Occipital lobe (tissue), 2 donors: Measurements from ENCODE around the gene SERPINA12. TPM values are rescaled to one million over a fixed set of nuclear protein-coding genes. Genes with fewer than 3 reads are reported as not detected.
"Not testable (repeated sequence)": the region's sequence is repeated elsewhere in the genome, so short reads cannot be mapped to it uniquely, and the experiment has no call there.

Experiments
- DNase-seq: peaks from one replicate; lab custom pipeline; 2025; lab: John Stamatoyannopoulos, UW
- total RNA-seq: library from RNA; depleted of rRNA; stranded (reverse); fragments of >200 nt; gene quantifications from one replicate; pipeline ENCODE4 v1.2.3, GENCODE V29; 2014

The SERPINA12 gene
- total RNA-seq, 1 donor from 2014 or later, result not detected

DNA sequence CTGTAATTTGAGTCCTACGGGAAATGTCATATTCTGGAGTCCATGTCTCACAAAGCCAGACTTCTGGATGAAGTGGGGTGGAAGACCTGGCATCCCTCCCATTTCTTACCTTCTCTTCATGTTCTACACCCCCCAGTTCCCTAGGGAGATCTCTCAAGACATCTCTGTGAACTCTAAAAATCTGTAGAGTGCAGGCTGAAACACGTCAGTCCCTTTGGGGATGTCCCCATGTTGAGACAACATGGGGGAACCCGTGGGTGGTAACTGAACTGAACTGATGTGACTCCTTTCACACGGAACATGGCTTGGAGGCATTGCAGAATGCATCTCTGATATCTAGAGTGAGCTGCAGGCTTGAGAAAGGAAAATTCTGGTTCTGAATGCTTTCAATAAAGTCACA, 15.2 kb downstream of the SERPINA12 start:
- DNase-seq, result no peak

DNA sequence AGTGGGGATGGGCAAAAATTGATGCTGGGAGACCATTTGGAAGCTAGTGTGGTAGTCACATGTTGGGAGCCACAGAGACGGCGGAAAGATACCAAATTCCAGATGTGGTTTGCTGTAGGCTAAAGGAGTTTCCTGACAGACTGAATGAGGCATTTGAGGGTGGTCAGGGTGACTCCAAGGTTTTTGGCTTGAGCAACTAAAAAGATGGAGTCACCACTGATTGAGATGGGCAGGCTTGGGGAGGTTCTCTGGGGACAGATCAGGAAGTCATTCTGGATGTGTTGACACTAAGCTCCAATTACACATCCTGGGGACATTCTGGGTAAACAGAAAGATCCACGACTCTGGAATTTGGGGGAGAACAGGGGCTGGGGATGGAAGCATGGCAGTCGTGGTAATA, 17.8 kb downstream of the SERPINA12 start:
- no peak for DNase-seq

DNA sequence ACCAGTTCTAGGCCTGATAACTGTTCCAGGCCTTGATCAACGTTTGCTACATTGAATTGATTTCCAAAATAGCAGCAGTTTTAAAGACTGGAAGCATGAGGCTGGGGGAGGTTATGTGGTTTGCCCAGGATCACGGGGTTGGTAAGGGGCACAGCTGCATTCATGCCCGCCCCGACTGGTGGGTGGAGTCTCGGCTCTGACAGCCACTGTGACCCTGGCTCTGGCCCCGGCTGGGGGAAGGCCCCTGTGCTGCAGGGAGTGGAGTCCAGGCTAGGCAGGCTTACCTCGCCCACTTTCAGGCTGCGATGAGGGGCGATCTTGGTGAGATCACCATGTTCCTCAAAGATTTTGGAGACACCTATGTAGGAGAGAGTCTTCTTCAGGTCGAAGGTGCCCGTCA, 19.9 kb downstream of the SERPINA12 start:
- no peak for DNase-seq

DNA sequence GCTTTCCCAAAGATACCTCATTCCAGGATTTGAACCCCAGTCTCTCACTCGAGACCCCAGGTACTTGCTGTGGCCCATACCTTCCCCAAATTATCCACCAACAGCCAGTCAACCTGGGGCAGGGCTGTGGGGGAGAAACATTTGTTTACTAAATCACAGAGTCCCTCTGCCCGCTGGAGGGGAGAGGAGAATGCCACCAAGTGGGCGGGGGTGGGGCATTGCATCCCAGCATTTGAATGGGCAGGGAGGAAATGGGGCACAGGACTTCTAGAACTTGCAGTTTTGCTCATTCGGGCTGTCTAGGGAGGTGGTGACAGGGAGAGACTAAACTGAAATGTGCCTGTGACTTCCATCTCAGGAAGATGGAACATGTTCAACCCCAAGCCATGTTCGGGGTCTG, 22.4 kb downstream of the SERPINA12 start:
- no peak for DNase-seq

DNA sequence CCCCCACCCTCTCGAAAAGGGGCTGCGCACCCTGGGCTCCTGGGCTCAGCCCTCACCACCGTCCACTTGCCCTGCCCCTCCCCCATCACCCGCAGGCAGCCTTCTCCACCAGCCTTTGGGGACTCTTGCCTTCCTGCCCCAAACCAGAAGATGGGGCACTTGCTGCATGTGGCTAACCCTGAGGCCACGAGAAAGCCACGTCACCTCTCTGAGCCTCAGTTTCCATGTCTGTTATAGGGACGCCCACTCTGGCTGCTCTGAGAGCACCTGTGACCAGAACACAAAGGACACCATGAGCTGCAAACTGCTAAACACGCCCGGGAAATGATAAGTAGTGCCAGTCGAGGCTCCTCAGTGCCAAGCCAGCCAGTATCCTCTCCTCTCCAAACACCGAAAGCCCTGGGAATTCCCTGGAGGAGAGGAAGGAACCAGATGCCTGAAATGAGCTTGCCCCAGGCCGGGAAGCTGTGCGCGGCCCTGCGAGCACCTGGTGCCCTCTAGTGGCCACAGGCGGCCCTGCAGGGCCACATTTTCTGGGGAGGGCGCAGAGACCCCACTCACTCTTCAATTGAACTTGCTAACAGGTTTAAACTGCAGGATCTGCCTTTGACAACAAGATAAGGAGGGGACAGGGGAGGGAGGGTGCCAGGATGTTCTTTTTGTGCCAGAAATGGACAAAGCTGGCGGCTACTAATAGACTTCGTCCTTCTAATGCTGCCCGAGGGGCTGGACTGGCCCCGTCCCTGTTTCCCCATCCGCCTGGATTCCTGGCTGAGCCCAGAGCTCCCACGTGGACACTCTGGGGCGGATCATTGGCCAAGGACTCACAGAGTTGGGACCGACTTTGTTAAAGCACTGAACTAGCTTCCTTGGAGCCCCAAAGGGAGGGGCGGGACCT, 23.1 kb downstream of the SERPINA12 start:
- no peak for DNase-seq

DNA sequence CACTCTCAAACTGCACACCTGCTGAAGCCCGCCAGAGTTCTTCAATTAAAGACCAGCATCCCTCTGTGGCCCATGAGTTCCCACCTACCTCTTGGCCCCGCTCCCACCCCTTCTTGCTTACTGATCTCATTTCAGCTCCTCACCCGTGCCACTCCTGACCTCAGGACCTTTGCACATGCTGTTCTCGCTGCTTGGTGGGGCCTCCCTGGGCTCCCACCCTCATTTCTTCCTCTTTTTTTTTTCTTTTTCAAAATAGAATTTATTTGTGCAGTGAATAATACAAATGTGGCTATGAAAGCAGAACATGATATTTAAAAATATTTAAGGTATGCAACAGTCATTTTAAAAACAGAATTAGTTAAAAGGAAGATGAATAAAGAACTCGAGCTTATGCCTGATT, 24.8 kb downstream of the SERPINA12 start:
- no peak for DNase-seq

DNA sequence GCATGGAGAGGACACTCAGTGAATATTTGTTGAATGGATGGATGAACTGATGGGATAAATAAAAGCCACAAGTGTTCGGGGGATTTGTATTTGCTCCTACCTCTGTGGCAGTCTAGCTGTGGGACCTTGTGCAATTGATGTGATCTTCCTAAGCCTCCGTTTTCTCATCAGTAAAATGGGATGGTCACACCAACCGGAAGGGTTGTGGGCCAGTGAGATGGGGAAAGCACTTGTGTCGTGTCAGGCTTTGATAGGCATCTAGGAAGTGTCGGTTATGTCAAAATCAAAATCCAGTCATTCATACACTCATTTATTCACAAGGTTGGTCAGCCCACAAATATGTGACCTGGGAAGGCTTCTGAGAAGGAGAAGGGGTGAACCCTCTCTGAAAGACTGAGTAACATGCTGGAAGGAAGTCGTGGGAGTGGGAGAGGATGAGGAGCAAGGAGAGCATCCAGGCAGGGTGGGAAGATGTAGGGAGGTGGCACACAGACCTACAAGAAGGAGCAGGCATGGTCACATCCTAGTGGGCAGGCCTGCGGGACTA, 25.5 kb downstream of the SERPINA12 start:
- no peak for DNase-seq

DNA sequence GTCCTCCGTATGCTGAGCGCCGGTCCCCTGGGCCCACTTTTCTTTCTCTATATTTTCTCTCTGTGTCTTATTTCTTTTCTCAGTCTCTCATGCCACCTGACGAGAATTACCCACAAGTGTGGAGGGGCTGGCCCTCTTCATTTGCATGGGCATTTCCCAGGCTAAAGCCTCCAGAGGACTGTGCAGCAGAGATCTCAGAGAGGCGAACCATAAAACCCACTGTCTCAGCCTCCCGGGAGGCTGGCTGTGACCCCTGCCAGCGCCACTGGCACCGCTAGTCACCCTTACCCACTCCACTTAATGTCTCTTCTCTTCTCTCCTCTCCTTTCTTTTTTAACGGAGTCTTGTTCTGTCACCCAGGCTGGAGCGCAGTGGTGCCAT, 26.2 kb downstream of the SERPINA12 start:
- DNase-seq, result no peak

DNA sequence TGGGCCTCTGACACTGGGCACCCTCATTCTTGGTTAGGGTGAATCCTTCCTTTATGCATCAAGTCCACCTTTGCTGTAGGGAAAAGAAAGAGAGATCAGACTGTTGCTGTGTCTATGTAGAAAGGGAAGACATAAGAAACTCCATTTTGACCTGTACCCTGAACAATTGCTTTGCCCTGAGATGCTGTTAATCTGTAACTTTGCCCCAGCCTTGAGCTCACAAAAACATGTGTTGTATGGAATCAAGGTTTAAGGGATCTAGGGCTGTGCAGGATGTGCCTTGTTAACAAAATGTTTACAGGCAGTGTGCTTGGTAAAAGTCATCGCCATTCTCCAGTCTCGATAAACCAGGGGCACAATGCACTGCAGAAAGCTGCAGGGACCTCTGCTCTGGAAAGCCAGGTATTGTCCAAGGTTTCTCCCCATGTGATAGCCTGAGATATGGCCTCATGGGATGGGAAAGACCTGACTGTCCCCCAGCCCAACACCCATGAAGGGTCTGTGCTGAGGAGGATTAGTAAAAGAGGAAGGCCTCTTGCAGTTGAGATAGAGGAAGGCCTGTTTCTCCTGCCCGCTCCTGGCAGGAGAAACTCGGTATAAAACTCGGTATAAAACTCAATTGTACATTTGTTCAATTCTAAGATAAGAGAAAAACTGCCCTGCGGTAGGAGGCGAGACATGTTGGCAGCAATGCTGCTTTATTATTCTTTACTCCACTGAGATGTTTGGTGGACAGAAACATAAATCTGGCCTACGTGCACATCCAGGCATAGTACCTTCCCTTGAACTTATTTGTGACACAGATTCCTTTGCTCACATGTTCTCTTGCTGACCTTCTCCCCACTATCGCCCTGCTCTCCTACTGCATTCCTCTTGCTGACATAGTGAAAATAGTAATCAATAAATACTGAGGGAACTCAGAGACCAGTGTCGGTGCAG, 26.9 kb downstream of the SERPINA12 start:
- not testable (repeated sequence) for DNase-seq

DNA sequence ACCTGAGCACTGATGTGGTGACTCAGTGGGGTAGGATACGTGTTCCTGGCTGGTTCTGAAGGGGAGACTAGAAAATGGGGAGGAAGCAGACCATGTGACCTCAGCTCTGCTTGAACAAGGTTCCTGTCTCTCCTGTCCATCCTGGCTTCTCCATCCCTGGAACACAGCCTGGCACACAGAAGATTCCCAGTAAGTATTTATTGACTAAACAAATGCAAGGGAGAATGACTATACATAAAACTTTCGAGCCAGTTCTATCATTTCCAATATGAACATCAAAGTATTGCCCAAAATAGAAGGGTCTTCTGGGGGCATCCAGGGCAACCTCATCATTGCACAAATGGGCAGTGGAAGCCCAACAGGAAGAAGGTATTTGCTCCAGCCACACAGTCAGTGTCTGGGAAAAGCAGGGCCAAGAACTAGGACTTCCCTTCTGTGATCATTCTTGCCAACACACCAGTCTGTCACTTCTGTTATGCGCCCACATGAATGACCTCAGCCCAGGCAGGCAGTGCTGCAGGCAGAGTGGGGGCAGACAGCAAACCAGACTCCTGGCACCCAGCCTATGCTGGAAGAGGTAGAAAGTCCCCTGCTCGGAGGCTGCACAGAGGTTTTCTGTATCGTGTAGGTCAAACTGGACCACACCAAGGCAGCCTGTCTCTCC, 27.7 kb downstream of the SERPINA12 start:
- DNase-seq, result no peak

DNA sequence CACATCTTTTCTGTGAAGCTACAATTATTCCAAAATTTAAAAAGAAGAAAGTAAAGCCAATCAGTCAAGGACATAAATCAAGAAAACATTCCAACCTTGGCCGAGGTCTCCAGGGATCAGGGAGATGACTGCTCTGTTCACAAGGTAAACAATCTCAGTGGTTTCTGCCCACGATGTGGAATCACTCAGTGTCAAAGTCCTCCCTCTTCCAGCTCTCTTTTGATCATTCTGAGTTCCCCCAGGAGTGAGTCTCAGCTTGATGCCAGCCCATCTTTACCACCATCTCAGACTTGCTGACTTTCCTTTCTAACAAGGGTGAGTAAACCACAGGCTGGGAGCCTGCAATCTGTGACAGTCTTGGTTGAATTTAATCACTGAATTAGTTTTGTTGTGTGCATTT, 28.5 kb downstream of the SERPINA12 start:
- no peak for DNase-seq

DNA sequence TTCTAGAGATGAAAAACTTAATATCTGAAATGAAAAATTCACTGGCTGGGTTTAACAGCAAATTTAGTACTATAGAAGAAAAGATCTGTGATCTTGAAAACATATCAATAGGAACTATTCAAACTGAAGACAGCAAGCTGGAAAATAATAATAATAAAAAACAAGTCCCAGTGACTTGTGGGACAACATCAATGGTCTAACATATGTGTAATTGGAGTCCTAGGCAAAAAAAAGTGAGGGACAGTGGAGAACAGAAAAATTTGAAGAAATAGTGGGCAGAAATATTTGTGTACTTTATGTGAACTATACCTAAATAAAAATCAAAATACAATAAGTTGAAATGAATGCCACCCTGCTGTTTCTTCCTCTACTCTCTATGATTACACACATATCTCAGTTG, 30.8 kb downstream of the SERPINA12 start:
- DNase-seq, result no peak

DNA sequence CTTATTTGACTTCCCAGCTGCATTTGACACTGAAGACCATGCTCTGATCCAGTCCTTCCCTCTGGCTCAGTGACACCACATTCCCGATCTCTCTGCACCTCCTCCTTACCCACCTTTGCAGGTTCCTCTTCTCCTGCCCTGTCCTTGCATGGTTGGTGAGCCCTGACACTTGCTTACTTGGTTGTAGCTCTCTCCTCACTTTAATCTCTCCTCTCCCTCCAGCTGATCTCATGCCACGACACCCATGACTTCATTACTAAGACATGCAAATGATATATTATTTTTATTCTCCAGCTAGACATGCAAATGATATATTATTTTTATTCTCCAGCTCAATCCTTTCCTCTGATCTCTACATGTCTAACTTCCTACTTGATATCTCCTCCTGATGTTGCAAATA, 33.2 kb downstream of the SERPINA12 start, which contains the start of gene SERPINA9:
TSS of gene SERPINA9 (minus strand) at position 175 of the 400 bp plus-strand sequence. CDS start 6,357 bp downstream, outside the sequence.
- DNase-seq, result no peak

DNA sequence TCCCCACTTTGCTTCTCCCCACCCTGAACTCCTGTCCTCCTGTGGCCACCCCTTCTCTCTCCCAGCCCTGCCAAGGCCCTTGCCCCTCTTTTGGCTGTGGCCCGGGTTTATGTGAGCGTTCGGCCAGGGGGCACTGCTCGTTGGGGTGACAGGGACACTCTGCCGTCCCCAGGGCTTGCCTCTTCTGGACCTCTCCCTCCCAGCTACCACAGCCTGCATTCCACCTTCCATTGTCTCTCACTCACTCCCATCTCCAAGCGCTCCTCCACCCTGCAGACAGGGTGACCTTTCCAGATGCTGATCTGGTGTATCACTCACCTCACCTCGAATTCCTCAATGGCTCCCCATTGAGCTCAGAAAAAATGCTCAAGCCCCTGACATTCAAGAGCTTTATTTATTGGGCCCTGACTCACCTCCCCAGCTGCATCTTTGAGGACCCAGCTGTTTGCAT, 34.7 kb downstream of the SERPINA12 start:
- no peak for DNase-seq

DNA sequence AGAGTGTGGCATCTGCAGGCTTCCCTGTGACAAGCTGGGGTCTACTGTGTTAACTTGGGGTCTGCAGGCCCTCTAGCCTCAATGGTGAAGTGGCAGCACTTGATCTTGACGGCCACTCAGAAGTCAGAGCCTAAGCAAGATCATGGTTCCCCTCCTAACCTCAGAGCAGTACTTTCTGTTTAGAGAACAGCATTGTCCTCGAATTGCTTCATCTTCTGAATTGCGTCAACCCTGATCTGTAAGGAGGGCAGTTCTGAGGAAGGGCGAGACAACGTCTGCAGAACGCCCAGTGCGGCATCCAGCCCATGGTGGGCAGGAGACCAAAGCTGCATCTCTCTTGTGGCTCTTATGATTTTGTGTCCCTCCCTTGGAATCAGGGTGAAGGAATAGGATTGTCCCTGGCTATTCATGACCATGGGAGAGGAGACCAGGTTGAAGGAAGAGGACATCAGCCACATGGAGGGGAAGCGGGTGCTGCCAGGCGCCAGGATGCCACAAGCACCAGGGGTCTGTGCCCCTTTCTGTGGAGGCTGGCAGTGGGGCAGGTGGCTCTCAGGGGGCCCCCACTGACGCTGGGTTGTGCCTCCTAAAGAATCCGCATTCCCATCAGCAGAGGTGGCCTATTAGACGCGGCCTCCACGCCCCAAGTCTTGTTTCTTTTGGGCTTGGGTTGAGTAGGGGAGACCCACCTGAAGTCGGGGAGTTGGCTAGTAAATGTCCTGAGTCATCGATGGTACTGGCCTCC, 35.4 kb downstream of the SERPINA12 start:
- DNase-seq, result no peak

DNA sequence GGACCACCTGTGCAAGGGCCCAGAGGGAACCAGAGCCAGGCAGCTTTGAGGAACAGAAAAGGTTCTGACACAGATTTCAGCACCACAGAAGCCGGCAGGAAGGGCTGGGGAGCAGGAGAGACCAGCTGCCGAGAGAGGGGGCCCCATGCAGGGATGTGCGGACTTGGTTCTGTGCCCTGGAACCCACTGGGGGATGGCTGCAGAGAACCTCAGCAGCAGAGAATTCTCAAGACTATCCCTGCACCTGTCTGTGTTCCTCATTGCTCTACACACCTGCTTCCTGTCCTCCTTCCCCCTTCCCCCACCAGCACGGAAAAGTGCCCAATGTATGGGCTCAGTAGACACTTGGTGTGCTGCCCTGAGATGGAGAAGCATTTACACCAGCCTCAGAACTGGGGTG, 36.4 kb downstream of the SERPINA12 start:
- DNase-seq, result no peak

DNA sequence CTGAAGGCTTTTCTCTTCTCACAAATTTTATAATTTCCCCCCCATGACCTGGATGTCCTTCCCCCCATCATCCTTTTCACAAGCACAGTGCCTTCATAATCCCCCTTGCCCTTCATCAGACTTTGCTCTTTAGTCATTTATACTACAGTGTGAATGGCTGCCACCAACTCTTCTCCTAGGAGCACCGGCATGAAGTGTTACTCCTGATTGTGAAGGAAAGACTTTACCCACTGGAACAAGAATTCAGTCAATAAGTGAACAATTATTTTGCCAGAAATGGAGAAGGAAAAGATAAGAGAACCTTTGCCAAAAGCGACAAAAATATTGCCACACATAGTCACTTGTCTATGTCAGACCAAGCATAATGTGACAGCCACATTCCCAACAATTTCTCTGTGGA, 38.2 kb downstream of the SERPINA12 start:
- no peak for DNase-seq

DNA sequence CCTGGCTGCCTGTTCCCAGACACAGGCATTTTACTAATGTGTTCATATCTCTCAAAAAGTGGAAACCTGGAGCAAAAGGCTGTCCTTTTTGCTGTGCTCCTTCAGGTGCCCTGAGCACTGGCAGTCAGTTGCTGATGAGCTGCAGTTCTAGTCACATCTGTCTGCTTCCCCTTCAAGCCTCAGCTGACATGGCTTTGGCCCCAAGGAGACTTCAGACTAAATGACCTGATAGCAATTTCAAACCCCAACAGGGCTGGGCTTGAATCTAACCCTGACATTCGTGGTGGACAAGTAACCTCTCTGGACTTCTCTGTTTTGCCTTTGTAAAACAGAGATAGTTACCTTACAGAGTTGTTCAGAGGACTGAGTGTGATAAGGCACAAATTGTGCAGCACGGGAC, 39.0 kb downstream of the SERPINA12 start:
- no peak for DNase-seq

DNA sequence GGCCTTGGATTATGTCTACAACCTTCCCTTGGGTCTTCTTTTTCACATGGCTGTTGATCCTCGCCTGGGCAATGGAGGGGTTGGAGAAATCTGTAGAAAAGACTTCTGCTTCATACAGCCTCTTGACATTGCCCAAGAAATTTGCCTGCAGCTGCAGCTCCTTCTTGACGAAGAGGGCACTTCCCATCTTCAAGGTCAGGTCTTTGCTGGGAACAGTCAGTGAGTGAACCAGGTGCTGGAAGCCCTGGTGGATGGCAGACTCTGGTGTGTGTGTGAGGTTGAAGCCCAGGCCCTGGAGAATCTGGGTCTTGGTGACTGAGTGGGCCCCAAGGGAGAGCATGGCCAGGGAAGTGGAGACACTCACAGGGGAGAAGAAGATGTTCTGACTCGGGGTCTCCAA, 40.0 kb downstream of the SERPINA12 start:
- DNase-seq, result no peak

DNA sequence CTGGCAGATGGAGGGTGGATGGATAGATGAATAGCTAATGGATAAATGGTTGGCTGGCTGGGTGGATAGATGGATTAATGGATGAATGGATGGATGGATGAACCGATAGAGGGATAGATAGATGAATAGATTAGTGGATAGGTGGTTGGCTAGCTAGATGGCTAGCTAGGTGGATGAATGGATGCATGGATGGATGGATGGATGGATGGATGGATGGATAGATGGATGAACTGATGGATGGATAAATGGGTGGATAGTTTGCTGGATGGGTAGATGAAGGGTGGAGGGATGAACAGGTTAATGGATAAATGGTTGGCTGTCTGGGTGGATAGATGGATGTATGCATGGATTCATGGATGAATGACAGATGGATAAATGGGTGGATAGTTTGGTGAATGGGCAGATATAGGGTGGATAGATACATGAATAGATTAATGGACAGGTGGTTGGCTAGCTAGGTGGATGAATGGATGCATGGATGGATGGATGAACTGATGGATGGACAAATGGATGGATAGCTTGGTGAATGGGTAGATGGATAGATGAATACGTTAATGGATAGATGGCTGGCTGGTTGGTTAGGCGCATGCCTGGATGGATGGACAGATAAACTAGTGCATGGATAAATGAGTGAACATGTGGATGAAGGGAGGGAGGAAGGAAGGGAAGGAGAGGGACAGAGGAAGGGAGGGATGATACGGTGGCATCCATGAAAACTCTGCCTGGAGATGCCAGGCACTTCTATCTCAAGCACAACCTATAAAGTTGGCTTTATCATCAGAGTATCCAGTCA, 41.3 kb downstream of the SERPINA12 start:
- no peak for DNase-seq
